ENCODE data around the gene MED9.

MED9 gene

GRCh38 chr17:17435323-17435722 is 41.5 kb upstream of the MED9 start:
- H3K9me3 ChIP-seq, result no peaks in the 10 kb centered on the region
- DNase-seq, result peak; percentile 13
- no peaks in the 10 kb centered on the region; the same call in 1 of the 2 replicates for H3K4me1 ChIP-seq
- H3K27me3 ChIP-seq, result no peaks in the 10 kb centered on the region
- H3K4me3 ChIP-seq (ENCODE audit: low read depth, low read length), result no peak overlapping the region
- TF ChIP-seq, protein P1, sequence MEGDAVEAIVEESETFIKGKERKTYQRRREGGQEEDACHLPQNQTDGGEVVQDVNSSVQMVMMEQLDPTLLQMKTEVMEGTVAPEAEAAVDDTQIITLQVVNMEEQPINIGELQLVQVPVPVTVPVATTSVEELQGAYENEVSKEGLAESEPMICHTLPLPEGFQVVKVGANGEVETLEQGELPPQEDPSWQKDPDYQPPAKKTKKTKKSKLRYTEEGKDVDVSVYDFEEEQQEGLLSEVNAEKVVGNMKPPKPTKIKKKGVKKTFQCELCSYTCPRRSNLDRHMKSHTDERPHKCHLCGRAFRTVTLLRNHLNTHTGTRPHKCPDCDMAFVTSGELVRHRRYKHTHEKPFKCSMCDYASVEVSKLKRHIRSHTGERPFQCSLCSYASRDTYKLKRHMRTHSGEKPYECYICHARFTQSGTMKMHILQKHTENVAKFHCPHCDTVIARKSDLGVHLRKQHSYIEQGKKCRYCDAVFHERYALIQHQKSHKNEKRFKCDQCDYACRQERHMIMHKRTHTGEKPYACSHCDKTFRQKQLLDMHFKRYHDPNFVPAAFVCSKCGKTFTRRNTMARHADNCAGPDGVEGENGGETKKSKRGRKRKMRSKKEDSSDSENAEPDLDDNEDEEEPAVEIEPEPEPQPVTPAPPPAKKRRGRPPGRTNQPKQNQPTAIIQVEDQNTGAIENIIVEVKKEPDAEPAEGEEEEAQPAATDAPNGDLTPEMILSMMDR (IDR thresholded peaks at IDR 0.05; ENCODE audit: low read depth, low read length), result no peak
- H3K36me3 ChIP-seq, result no peaks in the 10 kb centered on the region

- no peak for DNase-seq
- TF ChIP-seq, protein P1 (IDR thresholded peaks at IDR 0.05; ENCODE audit: low read depth, low read length), result no peak
- H3K36me3 ChIP-seq, result no peaks in the 10 kb centered on the region
- no peak overlapping the region for H3K4me3 ChIP-seq (ENCODE audit: low read depth, low read length)
- no peaks in the 10 kb centered on the region; the same call in 1 of the 2 replicates for H3K4me1 ChIP-seq
- H3K27me3 ChIP-seq, result no peaks in the 10 kb centered on the region
- no peaks in the 10 kb centered on the region for H3K9me3 ChIP-seq
Observed at GRCh38 chr17:17437461-17437860, 39.3 kb upstream of the MED9 start.

DNA sequence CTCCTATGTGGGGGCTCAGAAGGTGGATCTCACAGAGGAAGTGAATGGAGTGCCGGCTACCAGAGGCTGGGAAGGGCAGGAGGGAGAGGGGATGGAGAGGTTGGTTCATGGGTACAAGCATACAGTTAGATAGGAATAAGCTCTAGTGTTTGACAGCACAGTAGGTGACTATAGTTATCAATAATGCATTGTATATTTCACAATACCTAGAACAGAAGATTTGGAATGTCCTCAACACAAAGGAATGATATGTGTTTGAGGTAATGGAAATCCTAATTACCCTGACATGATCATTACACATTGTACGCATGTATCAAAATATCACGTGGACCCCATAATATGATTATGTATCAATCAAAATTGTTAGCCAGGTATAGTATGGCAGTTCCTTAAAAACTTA is 38.9 kb upstream of the MED9 start:
- TF ChIP-seq, protein P1 (IDR thresholded peaks at IDR 0.05; ENCODE audit: low read depth, low read length), result no peak
- H3K27me3 ChIP-seq, result no peaks in the 10 kb centered on the region
- no peaks in the 10 kb centered on the region for H3K36me3 ChIP-seq
- H3K4me1 ChIP-seq, result no peaks in the 10 kb centered on the region; the same call in 1 of the 2 replicates
- DNase-seq, result no peak
- no peak overlapping the region for H3K4me3 ChIP-seq (ENCODE audit: low read depth, low read length)
- no peaks in the 10 kb centered on the region for H3K9me3 ChIP-seq

- peak; percentile 64 for DNase-seq
- TF ChIP-seq, protein P1 (IDR thresholded peaks at IDR 0.05; ENCODE audit: low read depth, low read length), result peak; percentile 63
- Histone ChIP-seq H3K27me3 (no peaks in the 10 kb centered on the region), H3K4me1 (no peaks in the 10 kb centered on the region; the same call in 1 of the 2 replicates), H3K4me3 (ENCODE audit: low read depth, low read length) (no peak overlapping the region), H3K36me3 (no peaks in the 10 kb centered on the region), H3K9me3 (no peaks in the 10 kb centered on the region)
Observed at GRCh38 chr17:17440010-17440843, 36.6 kb upstream of the MED9 start.

GRCh38 chr17:17440938-17441675 is 35.7 kb upstream of the MED9 start:
- H3K4me1 ChIP-seq, result no peaks in the 10 kb centered on the region; the same call in 1 of the 2 replicates

More at GRCh38 chr17:17440938-17441675, 35.7 kb upstream of the MED9 start:
- DNase-seq, result no peak
- Histone ChIP-seq H3K36me3 (no peaks in the 10 kb centered on the region), H3K27me3 (no peaks in the 10 kb centered on the region), H3K9me3 (no peaks in the 10 kb centered on the region), H3K4me3 (ENCODE audit: low read depth, low read length) (no peak overlapping the region)
- TF ChIP-seq, protein P1 (IDR thresholded peaks at IDR 0.05; ENCODE audit: low read depth, low read length), result no peak
